B cell (primary cell): Measurements from ENCODE around the gene NDUFS7. TPM values are rescaled to one million over a fixed set of nuclear protein-coding genes. Genes with fewer than 3 reads are reported as not detected.
A peak's percentile ranks its signal among the peaks of the same experiment; 100 is the strongest.

ENCODE experiments used
- ATAC-seq: fragments of 200-7000 bp; cut with Tn5 transposase; one replicate; pipeline ENCODE4 v1.10.0; 2021; ENCODE audit warnings: low read depth, mild to moderate bottlenecking, moderate number of reproducible peaks, moderate library complexity
- CTCF ChIA-PET: fragments of 350-600 bp; sonication (Branson Sonifier 250); formaldehyde crosslinking; loops from one replicate; lab custom pipeline; 2021; ENCODE audit warnings: antibody characterized with exemption, inconsistent platforms; lab: Charles Lee
- POLR2A ChIA-PET: fragments of 350-600 bp; sonication (Branson Sonifier 250); formaldehyde crosslinking; loops from one replicate; lab custom pipeline; 2021; ENCODE audit warnings: antibody characterized with exemption; lab: Charles Lee
- DNase-seq: peaks from one replicate; pipeline ENCODE4 v3.0.0; 2013
- H2AFZ ChIP-seq: 2 replicates; pipeline ENCODE4 v1.6.1; 2012; ENCODE audit warnings: mild to moderate bottlenecking, low read depth, low read length; ENCODE audit not compliant: insufficient read depth, poor library complexity, severe bottlenecking
- H3K27ac ChIP-seq, 2 donors: 1 replicate in 1 of 2; 2 replicates in 1 of 2; pipeline ENCODE4 v1.5.1; 2012 to 2013; ENCODE audit warnings: low read length in 2 of 2, mild to moderate bottlenecking in 2 of 2, moderate library complexity in 1 of 2
- H3K27me3 ChIP-seq, 4 experiments: fragments of 200-600 bp in 1 of 4; sonication (generic) in 1 of 4; replicated peaks in 1 of 4; 1 replicate in 2 of 4; 2 replicates in 2 of 4; pipeline versions ENCODE4 v1.6.1 to v1.7.0; 2013 to 2016; ENCODE audit warnings: low read length in 3 of 4, mild to moderate bottlenecking in 2 of 4, mixed read lengths in 1 of 4, moderate library complexity in 1 of 4; ENCODE audit not compliant: insufficient read depth in 4 of 4, control insufficient read depth in 3 of 4; ENCODE audit errors: control extremely low read depth in 1 of 4
- H3K36me3 ChIP-seq, 2 experiments: replicated peaks in 1 of 2; 1 replicate in 1 of 2; 2 replicates in 1 of 2; pipeline versions ENCODE4 v1.6.1 to v1.7.1; 2013; ENCODE audit warnings: low read length in 1 of 2; ENCODE audit not compliant: insufficient read depth in 2 of 2, control insufficient read depth in 1 of 2; ENCODE audit errors: control extremely low read depth in 1 of 2, extremely low read depth in 1 of 2
- H3K4me1 ChIP-seq, 2 donors: fragments of 200-600 bp in 1 of 2; sonication (generic) in 1 of 2; 1 replicate in 1 of 2; 2 replicates in 1 of 2; pipeline versions ENCODE4 v1.5.1 to v1.6.1; 2013 to 2017; ENCODE audit warnings: low read length in 2 of 2; ENCODE audit not compliant: control insufficient read depth in 2 of 2, insufficient read depth in 2 of 2
- H3K4me2 ChIP-seq: replicated peaks from 2 replicates; pipeline ENCODE3; 2012; ENCODE audit warnings: mild to moderate bottlenecking, low read depth, low read length; ENCODE audit not compliant: poor library complexity, severe bottlenecking
- H3K4me3 ChIP-seq, 5 experiments: fragments of 200-600 bp in 1 of 5; sonication (generic) in 1 of 5; 1 replicate in 3 of 5; 2 replicates in 2 of 5; pipeline versions ENCODE4 v1.5.1 to v1.7.0; 2011 to 2016; ENCODE audit warnings: low read length in 4 of 5, mild to moderate bottlenecking in 4 of 5, low read depth in 2 of 5, control low read depth in 1 of 5, moderate library complexity in 1 of 5; ENCODE audit not compliant: insufficient read depth in 1 of 5; ENCODE audit errors: control extremely low read depth in 1 of 5, extremely low read depth in 1 of 5
- H3K79me2 ChIP-seq: fragments of 200-600 bp; sonication (generic); one replicate; pipeline ENCODE4 v1.6.0; 2016; ENCODE audit warnings: low read length; ENCODE audit not compliant: control insufficient read depth, insufficient read depth
- H3K9ac ChIP-seq: fragments of 200-600 bp; sonication (generic); 2 replicates; pipeline ENCODE4 v1.6.1; 2017; ENCODE audit warnings: mild to moderate bottlenecking, low read length, moderate library complexity
- H3K9me3 ChIP-seq, 3 donors: one replicate each; pipeline versions ENCODE4 v1.6.1 to v1.7.1; 2013; ENCODE audit warnings: low read length in 2 of 3; ENCODE audit not compliant: control insufficient read depth in 2 of 3, insufficient read depth in 1 of 3; ENCODE audit errors: control extremely low read depth in 1 of 3
- H4K20me1 ChIP-seq: 2 replicates; pipeline ENCODE4 v1.6.0; 2012; ENCODE audit warnings: mild to moderate bottlenecking, low read length; ENCODE audit not compliant: insufficient read depth, control insufficient read depth, poor library complexity, severe bottlenecking
- H3K27ac Mint-ChIP-seq: one replicate; pipeline ENCODE4 v1.8.0; 2021; ENCODE audit warnings: mixed read lengths
- H3K27me3 Mint-ChIP-seq: one replicate; pipeline ENCODE4 v1.8.0; 2021; ENCODE audit warnings: mixed read lengths
- H3K4me1 Mint-ChIP-seq: one replicate; pipeline ENCODE4 v1.8.0; 2021; ENCODE audit warnings: mixed read lengths
- H3K4me3 Mint-ChIP-seq: one replicate; pipeline ENCODE4 v1.8.0; 2021; ENCODE audit warnings: mixed read lengths
- H3K9me3 Mint-ChIP-seq: one replicate; pipeline ENCODE4 v1.8.0; 2022; ENCODE audit warnings: mixed read lengths; ENCODE audit not compliant: insufficient read depth
- EZH2 ChIP-seq: IDR thresholded peaks from 2 replicates; pipeline ENCODE4 v1.6.1; 2012; ENCODE audit warnings: borderline replicate concordance, low read depth, mild to moderate bottlenecking, moderate library complexity, low read length; ENCODE audit not compliant: insufficient read depth, poor library complexity, severe bottlenecking
- WGBS: methylation state at CpG from one replicate; pipeline ENCODE4 v1.1.5; 2013; ENCODE audit warnings: missing lambda C conversion rate; ENCODE audit not compliant: insufficient coverage; 5-methylcytosine and 5-hydroxymethylcytosine counted together
- intact Hi-C: fragments of 100-400 bp; cut with micrococcal nuclease; formaldehyde crosslinking; loops from one replicate; pipeline ENCODE4 v1.10.0; 2022
- polyA plus RNA-seq: library from polyadenylated mRNA; depleted of rRNA; stranded (reverse); fragments of >200 nt; gene quantifications from 2 replicates; pipeline ENCODE4 v1.2.3, GENCODE V29; 2012
- total RNA-seq, 2 donors: library from RNA; stranded (reverse); fragments of 120-200 nt in 1 of 2; gene quantifications; 1 replicate in 1 of 2; 2 replicates in 1 of 2; pipeline versions ENCODE4 v1.2.3 to v1.2.4, GENCODE V29; 2013 to 2022
- TF ChIP-seq, protein P1 (sequence below): fragments of 200-600 bp; IDR thresholded peaks from one replicate; pipeline ENCODE4 v1.8.0; 2022; ENCODE audit warnings: antibody characterized with exemption, mild to moderate bottlenecking

Gene NDUFS7
- total and polyA plus RNA-seq, 2 donors (not counting 1 experiment from before 2014, with no cell fraction given): 58.8 to 141 TPM

GRCh38 chr19:1412323-1412923 is 28.7 kb downstream of the NDUFS7 start:
- H3K27ac ChIP-seq: no peak overlapping the region
- H3K9me3 ChIP-seq: no peaks in the 10 kb centered on the region
- H3K9me3 Mint-ChIP-seq: no peaks in the 10 kb centered on the region
- no peak overlapping the region for H3K27ac Mint-ChIP-seq
- no peaks in the 10 kb centered on the region for H3K27me3 ChIP-seq
- peaks cover 18 to 55% of the 10 kb centered on the region in 2 donors for H3K4me1 ChIP-seq
- peaks cover 51% of the 10 kb centered on the region for H3K4me1 Mint-ChIP-seq
- H3K27me3 Mint-ChIP-seq: no peaks in the 10 kb centered on the region
- CTCF ChIA-PET: interaction anchor here (0.7 kb wide), 2 partner anchors 10 to 25 kb away, joined by 3 to 4 read pairs; no protein-coding TSS in a partner anchor
- POLR2A ChIA-PET: no interaction called here
- H3K4me3 ChIP-seq: no peak overlapping the region
- no peak overlapping the region for H2AFZ ChIP-seq
- peaks cover 97% of the 10 kb centered on the region for H3K79me2 ChIP-seq
- intact Hi-C loops: no loop called here
- TF ChIP-seq, protein P1, sequence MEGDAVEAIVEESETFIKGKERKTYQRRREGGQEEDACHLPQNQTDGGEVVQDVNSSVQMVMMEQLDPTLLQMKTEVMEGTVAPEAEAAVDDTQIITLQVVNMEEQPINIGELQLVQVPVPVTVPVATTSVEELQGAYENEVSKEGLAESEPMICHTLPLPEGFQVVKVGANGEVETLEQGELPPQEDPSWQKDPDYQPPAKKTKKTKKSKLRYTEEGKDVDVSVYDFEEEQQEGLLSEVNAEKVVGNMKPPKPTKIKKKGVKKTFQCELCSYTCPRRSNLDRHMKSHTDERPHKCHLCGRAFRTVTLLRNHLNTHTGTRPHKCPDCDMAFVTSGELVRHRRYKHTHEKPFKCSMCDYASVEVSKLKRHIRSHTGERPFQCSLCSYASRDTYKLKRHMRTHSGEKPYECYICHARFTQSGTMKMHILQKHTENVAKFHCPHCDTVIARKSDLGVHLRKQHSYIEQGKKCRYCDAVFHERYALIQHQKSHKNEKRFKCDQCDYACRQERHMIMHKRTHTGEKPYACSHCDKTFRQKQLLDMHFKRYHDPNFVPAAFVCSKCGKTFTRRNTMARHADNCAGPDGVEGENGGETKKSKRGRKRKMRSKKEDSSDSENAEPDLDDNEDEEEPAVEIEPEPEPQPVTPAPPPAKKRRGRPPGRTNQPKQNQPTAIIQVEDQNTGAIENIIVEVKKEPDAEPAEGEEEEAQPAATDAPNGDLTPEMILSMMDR: no peak
- TF ChIP-seq EZH2: no peak
- no peak overlapping the region for H3K4me3 Mint-ChIP-seq
- H3K9ac ChIP-seq: no peak overlapping the region
- peaks cover 0 to 19% of the 10 kb centered on the region in 2 experiments for H3K36me3 ChIP-seq
- no peak for ATAC-seq
- H3K4me2 ChIP-seq: peak overlapping the region; percentile 8
- no peak for DNase-seq
- WGBS: 90% methylated on average over 19 of the region's 21 CpGs
- H4K20me1 ChIP-seq: peaks cover 95% of the 10 kb centered on the region

DNA sequence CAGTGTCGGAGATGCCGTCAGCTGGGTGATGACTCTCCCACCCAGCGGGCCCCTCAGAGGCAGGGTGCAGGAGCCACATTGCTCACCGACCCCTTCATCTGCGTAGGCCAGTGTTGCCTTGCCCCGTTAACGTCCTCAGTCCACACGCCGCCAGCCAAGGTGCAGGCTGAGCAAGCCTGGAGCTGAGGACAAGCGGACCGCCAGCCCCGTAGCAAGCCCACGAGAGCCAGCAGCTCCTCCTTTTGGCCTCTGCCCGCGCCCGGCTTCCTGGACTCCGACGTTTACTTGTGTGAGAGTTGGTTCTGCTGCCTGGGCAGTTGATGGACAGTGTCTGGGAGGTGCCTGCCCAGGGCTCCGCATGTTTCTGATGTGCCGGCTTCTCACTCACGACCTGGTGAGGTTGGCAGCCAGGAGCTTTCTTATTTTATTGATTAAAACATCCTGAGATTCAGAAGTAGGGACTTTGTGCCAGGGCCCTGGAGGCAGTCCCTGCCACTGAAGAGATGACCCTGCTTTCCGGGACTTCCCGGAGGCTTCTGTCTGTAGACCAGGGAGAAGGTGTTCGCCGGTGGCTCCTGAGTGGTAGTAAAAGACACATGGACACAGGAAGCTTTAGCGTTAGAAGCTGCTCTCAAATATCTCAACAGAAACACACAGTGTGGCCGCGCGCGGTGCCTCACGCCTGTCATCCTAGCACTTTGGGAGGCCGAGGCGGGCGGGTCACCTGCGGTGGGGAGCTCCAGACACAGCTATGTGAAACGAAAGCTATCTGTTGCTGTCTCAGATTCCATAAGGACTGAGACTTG is 29.5 kb downstream of the NDUFS7 start:
- peaks cover 98% of the 10 kb centered on the region for H4K20me1 ChIP-seq
- no peak overlapping the region for H3K27ac ChIP-seq
- no peak overlapping the region for H3K4me2 ChIP-seq
- intact Hi-C loops: no loop called here
- no peak for ATAC-seq
- Mint-ChIP-seq H3K9me3 (no peaks in the 10 kb centered on the region), H3K27ac (no peak overlapping the region), H3K4me3 (no peak overlapping the region), H3K4me1 (peaks cover 53% of the 10 kb centered on the region), H3K27me3 (no peaks in the 10 kb centered on the region)
- peaks cover 18 to 55% of the 10 kb centered on the region in 2 donors for H3K4me1 ChIP-seq
- no peaks in the 10 kb centered on the region for H3K9me3 ChIP-seq
- POLR2A ChIA-PET: no interaction called here
- no peak overlapping the region for H2AFZ ChIP-seq
- peaks cover 100% of the 10 kb centered on the region for H3K79me2 ChIP-seq
- WGBS: 90% methylated on average over 24 of the region's 36 CpGs
- peaks cover 0 to 27% of the 10 kb centered on the region in 2 experiments for H3K36me3 ChIP-seq
- DNase-seq: no peak
- CTCF ChIA-PET: interaction anchor here (0.7 kb wide), 1 partner anchor 11 kb away, joined by 4 read pairs; no protein-coding TSS in a partner anchor
- no peak overlapping the region for H3K9ac ChIP-seq
- H3K4me3 ChIP-seq: no peak overlapping the region
- no peaks in the 10 kb centered on the region for H3K27me3 ChIP-seq
- TF ChIP-seq, protein P1: no peak
- no peak for TF ChIP-seq EZH2
